Psoas muscle (tissue), 8 donors: ENCODE data around the gene TPST2. TPM values are rescaled to one million over a fixed set of nuclear protein-coding genes. Genes with fewer than 3 reads are reported as not detected.
A peak's percentile ranks its signal among the peaks of the same experiment; 100 is the strongest.

Source experiments
- ATAC-seq, 4 donors: fragments of 200-7000 bp; cut with Tn5 transposase; one replicate each; pipeline ENCODE4 v1.9.1; 2020; ENCODE audit warnings: moderate library complexity in 3 of 4, mild to moderate bottlenecking in 2 of 4
- DNase-seq, 2 donors: peaks; one replicate each; pipeline ENCODE4 v3.0.0-alpha.2; 2020
- H3K27ac ChIP-seq: fragments of 200-600 bp; one replicate; pipeline ENCODE4 v1.8.0; 2022
- H3K27me3 ChIP-seq, 3 donors: fragments of 200-600 bp in 1 of 3; one replicate each; pipeline versions ENCODE4 v1.6.1 to v1.8.0; 2013 to 2022; ENCODE audit warnings: low read length in 2 of 3, mild to moderate bottlenecking in 2 of 3, moderate library complexity in 1 of 3; ENCODE audit not compliant: insufficient read depth in 3 of 3
- H3K36me3 ChIP-seq, 2 donors: fragments of 200-600 bp in 1 of 2; one replicate each; pipeline versions ENCODE4 v1.6.1 to v1.8.0; 2013 to 2022; ENCODE audit warnings: low read depth in 1 of 2, mild to moderate bottlenecking in 1 of 2, moderate library complexity in 1 of 2; ENCODE audit not compliant: insufficient read depth in 1 of 2
- H3K4me1 ChIP-seq: fragments of 200-600 bp; one replicate; pipeline ENCODE4 v1.8.0; 2022
- H3K4me3 ChIP-seq: fragments of 200-600 bp; one replicate; pipeline ENCODE4 v1.8.0; 2022; ENCODE audit warnings: mild to moderate bottlenecking
- H3K9me3 ChIP-seq: fragments of 200-600 bp; one replicate; pipeline ENCODE4 v1.8.0; 2022
- WGBS, 3 donors: extraction: QIAGEN DNeasy Blood & Tissue Kit; methylation state at CpG; one replicate each; pipeline versions ENCODE4 v1.1.6 to v1.1.7; 2013; 5-methylcytosine and 5-hydroxymethylcytosine counted together
- intact Hi-C, 2 donors: fragments of 100-400 bp; cut with DNase I; formaldehyde crosslinking; loops; one replicate each; pipeline versions ENCODE4 v1.11.0 to v1.14.2; 2022
- polyA plus RNA-seq, 3 donors: library from polyadenylated mRNA; stranded (reverse); fragments of 200-250 nt; gene quantifications; one replicate each; pipeline ENCODE4 v1.2.3, GENCODE V29; 2013
- total RNA-seq, 4 donors: library from RNA; stranded (reverse); fragmentation: NEBNext Ultra II Directional in 2 of 4; extraction: Animal tissue kit (Norgen Biotek cat#: 25700) in 2 of 4; gene quantifications; one replicate each; pipeline versions ENCODE4 v1.2.1 to v1.2.4, GENCODE V29; 2021 to 2023
- TF ChIP-seq, protein P1 (sequence below): fragments of 200-600 bp; IDR thresholded peaks from one replicate; pipeline ENCODE4 v1.8.0; 2022; ENCODE audit warnings: antibody characterized with exemption
- donor health status: healthy with polysubstance abuse.
- donor health status: DM: no; HTN: no; CAD: no; lungs with moderate emphysema.
- donor health status: Bipolar disorder and iron deficiency.
- donor health status: healthy.
- donor health status: DM: yes; HTN: yes; CAD: no.
- donor health status: DM: no; HTN: no; CAD: no.
- donor health status: DM: no; HTN: no; CAD: no.
- donor health status: DM: yes; HTN: yes; CAD: no.

TPST2 gene
- total and polyA plus RNA-seq, 7 donors: 22.1 to 76.4 (median 32.9) TPM

DNA sequence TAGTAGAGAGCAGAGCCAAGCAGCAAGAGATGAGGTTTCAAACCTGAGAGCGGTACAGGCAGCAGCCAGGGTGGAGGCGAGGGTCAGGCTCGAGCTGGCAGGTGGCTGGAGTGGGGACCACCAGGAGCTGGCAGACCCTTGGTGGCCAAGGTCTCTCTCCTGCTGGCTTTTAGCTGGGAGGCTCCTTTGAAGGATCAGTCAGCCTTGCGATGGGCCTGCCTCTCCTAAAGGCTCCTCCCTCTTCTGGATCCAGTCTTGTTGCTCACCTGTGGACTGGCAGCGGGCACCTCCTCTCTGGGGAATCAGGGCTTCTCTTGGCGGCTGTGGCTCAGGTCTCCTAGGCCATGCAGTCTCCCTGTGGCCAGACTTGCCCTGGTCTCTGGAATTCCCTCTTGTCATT is 24.8 kb downstream of the TPST2 start:
- no peak overlapping the region for H3K4me3 ChIP-seq
- peak overlapping the region; percentile 88 for H3K27ac ChIP-seq
- TF ChIP-seq, protein P1, sequence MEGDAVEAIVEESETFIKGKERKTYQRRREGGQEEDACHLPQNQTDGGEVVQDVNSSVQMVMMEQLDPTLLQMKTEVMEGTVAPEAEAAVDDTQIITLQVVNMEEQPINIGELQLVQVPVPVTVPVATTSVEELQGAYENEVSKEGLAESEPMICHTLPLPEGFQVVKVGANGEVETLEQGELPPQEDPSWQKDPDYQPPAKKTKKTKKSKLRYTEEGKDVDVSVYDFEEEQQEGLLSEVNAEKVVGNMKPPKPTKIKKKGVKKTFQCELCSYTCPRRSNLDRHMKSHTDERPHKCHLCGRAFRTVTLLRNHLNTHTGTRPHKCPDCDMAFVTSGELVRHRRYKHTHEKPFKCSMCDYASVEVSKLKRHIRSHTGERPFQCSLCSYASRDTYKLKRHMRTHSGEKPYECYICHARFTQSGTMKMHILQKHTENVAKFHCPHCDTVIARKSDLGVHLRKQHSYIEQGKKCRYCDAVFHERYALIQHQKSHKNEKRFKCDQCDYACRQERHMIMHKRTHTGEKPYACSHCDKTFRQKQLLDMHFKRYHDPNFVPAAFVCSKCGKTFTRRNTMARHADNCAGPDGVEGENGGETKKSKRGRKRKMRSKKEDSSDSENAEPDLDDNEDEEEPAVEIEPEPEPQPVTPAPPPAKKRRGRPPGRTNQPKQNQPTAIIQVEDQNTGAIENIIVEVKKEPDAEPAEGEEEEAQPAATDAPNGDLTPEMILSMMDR: no peak
- peaks cover 29% of the 10 kb centered on the region for H3K4me1 ChIP-seq
- ATAC-seq (no peak), DNase-seq (peak in 1 of 2 donors; percentile 26)
- intact Hi-C loops: no loop called here
- H3K9me3 ChIP-seq: no peaks in the 10 kb centered on the region
- WGBS, 3 donors: 84 to 85% (median 84%) methylated on average over 6 of the region's 6 CpGs
- no peaks in the 10 kb centered on the region for H3K27me3 ChIP-seq
- peaks cover 0 to 12% of the 10 kb centered on the region in 2 donors for H3K36me3 ChIP-seq

DNA sequence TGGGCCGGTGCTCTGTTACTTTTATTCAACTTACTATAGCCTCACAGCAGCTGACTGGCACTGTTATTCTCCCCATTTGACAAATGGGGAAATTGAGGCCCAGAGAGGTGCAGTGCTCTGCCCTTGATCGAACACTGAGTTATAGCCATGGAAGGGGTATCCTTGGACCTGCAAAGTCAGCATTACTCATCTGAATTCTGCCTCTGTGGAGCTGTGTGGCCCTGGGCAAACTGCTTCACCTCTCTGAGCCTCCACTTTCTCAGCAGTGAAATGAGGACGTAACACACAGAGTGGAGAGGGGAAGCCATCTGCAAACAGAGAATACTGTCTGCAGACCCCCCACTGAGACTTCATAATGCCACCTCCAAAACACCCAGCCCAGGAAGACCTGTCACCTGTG is 25.3 kb downstream of the TPST2 start:
- TF ChIP-seq, protein P1: no peak
- intact Hi-C loops: loop anchor here in 1 of 2 donors (5.0 kb wide), 1 partner anchor 37 kb away; no protein-coding TSS in a partner anchor
- peaks cover 33% of the 10 kb centered on the region for H3K4me1 ChIP-seq
- no peaks in the 10 kb centered on the region for H3K9me3 ChIP-seq
- H3K4me3 ChIP-seq: no peak overlapping the region
- peak overlapping the region; percentile 88 for H3K27ac ChIP-seq
- no peak for ATAC-seq
- no peaks in the 10 kb centered on the region for H3K27me3 ChIP-seq
- peaks cover 0 to 12% of the 10 kb centered on the region in 2 donors for H3K36me3 ChIP-seq
- peak in 1 of 2 donors; percentile 1 for DNase-seq
- 91 to 94% (median 94%) methylated on average over 3 of the region's 3 CpGs for WGBS, 3 donors

DNA sequence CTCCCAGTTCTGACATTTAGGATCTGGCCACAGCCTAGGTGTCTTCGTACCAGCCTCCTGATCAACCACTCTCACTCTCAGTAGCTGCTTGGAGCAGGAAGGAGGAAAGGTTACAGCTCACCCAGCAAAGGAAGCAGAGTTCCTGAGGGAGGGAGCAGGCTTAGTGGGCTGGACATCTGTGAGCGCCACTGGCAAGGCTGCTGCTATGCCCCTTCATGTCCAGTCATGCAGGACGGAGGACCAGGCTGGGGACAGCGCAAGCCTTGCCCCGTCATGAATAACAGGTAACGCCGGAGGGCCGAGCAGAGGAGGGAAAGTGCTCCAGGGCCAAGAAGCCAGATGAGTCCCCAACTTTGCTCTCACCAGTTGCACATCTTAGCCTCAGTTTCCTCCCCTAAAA is 25.8 kb downstream of the TPST2 start:
- WGBS, 3 donors: 79 to 88% (median 83%) methylated on average over 8 of the region's 8 CpGs

DNA sequence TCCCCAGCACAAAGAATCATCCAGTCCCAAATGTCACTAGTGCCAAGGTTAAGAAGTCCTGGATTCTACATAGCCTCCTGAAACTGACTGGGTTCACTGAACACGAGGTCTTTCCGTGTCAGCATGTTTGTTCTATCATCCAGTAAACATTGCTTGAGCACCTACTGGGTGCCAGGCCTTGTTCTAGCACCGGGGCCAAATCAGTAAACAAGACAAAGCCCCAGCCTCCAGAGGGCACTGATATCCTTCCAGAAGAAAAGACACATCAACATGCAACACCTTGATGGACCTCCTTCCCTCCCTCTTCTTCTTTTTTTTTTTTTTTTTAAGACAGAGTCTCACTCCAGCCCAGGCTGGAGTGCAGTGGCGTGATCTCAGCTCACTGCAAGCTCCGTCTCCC is 26.9 kb downstream of the TPST2 start:
- intact Hi-C loops: loop anchor here in 1 of 2 donors (5.0 kb wide), 1 partner anchor 36 kb away; no protein-coding TSS in a partner anchor
- ATAC-seq (peak in 1 of 4 donors; percentile 25), DNase-seq (no peak)
- 55 to 79% (median 63%) methylated on average over 5 of the region's 5 CpGs for WGBS, 3 donors
- Histone ChIP-seq H3K36me3 (peaks cover 0 to 12% of the 10 kb centered on the region in 2 donors), H3K9me3 (no peaks in the 10 kb centered on the region), H3K27me3 (no peaks in the 10 kb centered on the region), H3K4me3 (no peak overlapping the region), H3K27ac (peak overlapping the region; percentile 90), H3K4me1 (peaks cover 40% of the 10 kb centered on the region)
- TF ChIP-seq, protein P1: no peak

More for the DNA sequence above, 25.8 kb downstream of the TPST2 start:
- TF ChIP-seq, protein P1: no peak
- Histone ChIP-seq H3K4me1 (peaks cover 38% of the 10 kb centered on the region), H3K36me3 (peaks cover 0 to 12% of the 10 kb centered on the region in 2 donors), H3K27ac (peak overlapping the region; percentile 88), H3K27me3 (no peaks in the 10 kb centered on the region), H3K9me3 (no peaks in the 10 kb centered on the region), H3K4me3 (no peak overlapping the region)
- DNase-seq: peak in 1 of 2 donors; percentile 20
- no peak for ATAC-seq
- intact Hi-C loops: loop anchor here in 1 of 2 donors (5.0 kb wide), 1 partner anchor 37 kb away; no protein-coding TSS in a partner anchor
